Measurements from ENCODE around the gene PAPPA. TPM values are rescaled to one million over a fixed set of nuclear protein-coding genes. Genes with fewer than 3 reads are reported as not detected.

The PAPPA gene
- total and polyA plus RNA-seq, 2 of the 8 experiments (the other 6 are each of a cell fraction or from before 2014, with no cell fraction given): 0.18 to 0.63 TPM

DNA sequence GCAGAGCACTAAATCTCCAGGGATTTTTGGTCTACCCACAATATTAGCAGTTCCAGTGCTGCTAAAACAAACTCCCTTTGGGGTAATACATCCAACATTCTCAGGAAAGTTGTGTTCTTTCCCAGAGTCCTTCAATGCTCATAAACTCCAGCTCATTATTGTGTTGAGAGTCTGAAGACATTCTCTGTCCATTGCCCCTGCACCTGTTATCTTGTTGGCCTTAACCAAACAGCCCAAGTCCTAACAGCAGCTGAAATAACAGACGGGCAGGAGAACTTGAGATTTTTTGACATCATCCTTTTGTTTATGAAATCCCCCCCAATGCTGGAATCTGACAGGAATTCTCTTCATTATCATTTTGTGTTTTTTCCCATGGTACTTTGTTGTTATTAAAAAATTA, 110.8 kb downstream of the PAPPA start:
- no peak overlapping the region for H4K5ac ChIP-seq (ENCODE audit: insufficient read length, low read depth, low read length)
- TF ChIP-seq ZNF274 (IDR thresholded peaks at IDR 0.05; ENCODE audit: borderline replicate concordance, extremely low read depth, low read length) (no peak), POU5F1 (IDR thresholded peaks at IDR 0.05; ENCODE audit: low read depth, low read length) (no peak), MAFK (IDR thresholded peaks at IDR 0.05; ENCODE audit: low read depth, low read length) (no peak)

More for the DNA sequence above, 110.8 kb downstream of the PAPPA start:
- H3K4ac ChIP-seq (replicated peaks; ENCODE audit: insufficient read length, low read depth, low read length): no peak overlapping the region
- no peaks in the 10 kb centered on the region for H3K4me1 ChIP-seq (replicated peaks in 1 of 4; ENCODE audit: control insufficient read depth in 3 of 4, insufficient read depth in 4 of 4, low read length in 3 of 4)
- FAIRE-seq: no peak
- 74% methylated on average over 1 of the region's 1 CpG; no CpG with 5 or more reads in 1 of the 2 experiments for WGBS, 2 experiments (ENCODE audit: extremely low coverage in 1 of 2, insufficient coverage in 1 of 2, insufficient read length in 1 of 2, insufficient replicate concordance in 2 of 2, low coverage in 1 of 2, low lambda C conversion rate in 2 of 2, missing lambda C conversion rate in 1 of 2)
- no peak overlapping the region for H2BK5ac ChIP-seq (ENCODE audit: low read depth, low read length)
- H3K4me3 ChIP-seq (ENCODE audit: extremely low read depth in 1 of 4, insufficient read depth in 2 of 4, low read depth in 3 of 4, low read length in 4 of 4): no peak overlapping the region
- H3K18ac ChIP-seq (ENCODE audit: extremely low read depth, low read length): no peak overlapping the region
- no peak overlapping the region for H2AK5ac ChIP-seq (ENCODE audit: low read depth, low read length)
- no peaks in the 10 kb centered on the region for H4K20me1 ChIP-seq (replicated peaks in 1 of 2; ENCODE audit: control insufficient read depth in 1 of 2, insufficient read depth in 2 of 2, low read length in 2 of 2)
- no peak overlapping the region for H4K8ac ChIP-seq (ENCODE audit: extremely low read depth, insufficient read depth, low read length)
- H3K27ac ChIP-seq (ENCODE audit: low read depth, low read length): no peak overlapping the region
- ChIA-PET CTCF (ENCODE audit: partially characterized antibody) (interaction anchor here (0.8 kb wide), 1 partner anchor 37 kb away, joined by 3 read pairs; no protein-coding TSS in a partner anchor), POLR2A (ENCODE audit: partially characterized antibody) (no interaction called here)
- no peak overlapping the region for H2BK12ac ChIP-seq (ENCODE audit: low read depth, low read length)
- H3K23me2 ChIP-seq (ENCODE audit: low read depth, low read length): no peaks in the 10 kb centered on the region
- H3K27me3 ChIP-seq (replicated peaks in 1 of 4; ENCODE audit: control insufficient read depth in 3 of 4, extremely low read depth in 1 of 4, insufficient read depth in 3 of 4, low read length in 3 of 4): peaks cover 2 to 4% (median 3%) of the 10 kb centered on the region in 4 experiments; a peak in 4 of 7 replicates
- H3K56ac ChIP-seq (replicated peaks; ENCODE audit: insufficient read length, low read depth, low read length): no peak overlapping the region
- H2BK15ac ChIP-seq (ENCODE audit: low read length): no peak overlapping the region
- no peak overlapping the region for H3K9ac ChIP-seq (replicated peaks in 1 of 4; ENCODE audit: extremely low read depth in 1 of 4, low read depth in 3 of 4, low read length in 3 of 4)
- no peaks in the 10 kb centered on the region for H3K9me3 ChIP-seq (ENCODE audit: insufficient read depth in 2 of 2, low read depth in 1 of 2, low read length in 1 of 2)
- no peak overlapping the region for H3K14ac ChIP-seq (ENCODE audit: insufficient read length)
- no peak overlapping the region for H2BK120ac ChIP-seq (replicated peaks; ENCODE audit: low read depth, low read length)
- H2AFZ ChIP-seq (ENCODE audit: low read length): no peak overlapping the region
- H4K91ac ChIP-seq (replicated peaks; ENCODE audit: insufficient read length, low read length): no peak overlapping the region
- H3K36me3 ChIP-seq (ENCODE audit: control insufficient read depth in 2 of 4, insufficient read depth in 4 of 4, low read length in 3 of 4): no peaks in the 10 kb centered on the region
- H3K79me1 ChIP-seq (ENCODE audit: low read depth, low read length): no peaks in the 10 kb centered on the region
- H2BK20ac ChIP-seq (ENCODE audit: low read length): no peak overlapping the region
- H3K4me2 ChIP-seq (ENCODE audit: insufficient read depth in 1 of 2, low read depth in 2 of 2, low read length in 2 of 2): no peak overlapping the region
- DNase-seq (ENCODE audit: low read depth in 1 of 2, low spot score in 2 of 2): no peak
- no peaks in the 10 kb centered on the region for H3K79me2 ChIP-seq (ENCODE audit: control insufficient read depth in 1 of 2, insufficient read depth in 2 of 2, low read length in 2 of 2)
- H3K23ac ChIP-seq (ENCODE audit: insufficient read length): no peak overlapping the region

All from H1 (cell line).